Measurements from ENCODE around the gene COBL. TPM values are rescaled to one million over a fixed set of nuclear protein-coding genes. Genes with fewer than 3 reads are reported as not detected.

Gene COBL
- total and polyA plus RNA-seq, 9 of the 15 experiments (the other 6 are each of a cell fraction or from before 2014, with no cell fraction given): 0.01 to 2.4 (median 0.09) TPM; not detected in 3

DNA sequence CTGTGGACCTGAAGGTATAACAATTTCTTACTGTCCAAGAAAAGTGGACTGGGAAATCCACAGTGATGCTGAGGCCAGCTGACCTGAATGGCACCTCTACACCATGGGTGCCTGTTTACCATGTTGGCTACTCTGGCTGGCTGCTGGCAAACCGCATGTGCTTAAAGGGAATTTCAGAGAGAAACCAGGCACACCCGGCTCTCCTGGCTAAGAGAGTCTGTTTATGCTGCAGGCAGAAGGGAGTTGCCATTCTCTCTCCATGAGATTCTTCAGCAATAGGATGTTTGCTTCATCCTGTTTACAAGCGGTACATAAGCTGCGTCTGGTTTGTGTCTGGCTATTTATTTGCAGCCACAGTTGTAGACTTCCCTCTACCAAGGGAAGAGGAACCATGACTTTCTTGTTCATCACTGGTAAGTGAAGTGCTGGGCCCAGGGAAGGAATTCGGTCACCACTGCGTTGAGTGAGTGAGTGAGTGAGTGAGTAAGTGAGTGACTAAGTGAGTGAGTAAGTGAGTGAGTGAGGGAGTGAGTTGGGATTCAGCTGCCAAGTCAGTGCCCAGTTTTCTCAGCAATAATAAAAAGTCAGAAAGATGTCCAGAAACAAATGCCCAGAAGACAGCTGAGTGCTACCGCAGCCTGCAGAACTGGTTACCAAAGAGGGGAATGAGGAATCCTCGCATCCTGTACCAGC lies 90.4 kb downstream of the COBL start (continued):
- TF ChIP-seq HNRNPL (IDR thresholded peaks at IDR 0.05; ENCODE audit: low read depth, low read length) (no peak), ZBTB8A (IDR thresholded peaks at IDR 0.05; ENCODE audit: partially characterized antibody) (no peak)
- TF ChIP-seq, protein P1, sequence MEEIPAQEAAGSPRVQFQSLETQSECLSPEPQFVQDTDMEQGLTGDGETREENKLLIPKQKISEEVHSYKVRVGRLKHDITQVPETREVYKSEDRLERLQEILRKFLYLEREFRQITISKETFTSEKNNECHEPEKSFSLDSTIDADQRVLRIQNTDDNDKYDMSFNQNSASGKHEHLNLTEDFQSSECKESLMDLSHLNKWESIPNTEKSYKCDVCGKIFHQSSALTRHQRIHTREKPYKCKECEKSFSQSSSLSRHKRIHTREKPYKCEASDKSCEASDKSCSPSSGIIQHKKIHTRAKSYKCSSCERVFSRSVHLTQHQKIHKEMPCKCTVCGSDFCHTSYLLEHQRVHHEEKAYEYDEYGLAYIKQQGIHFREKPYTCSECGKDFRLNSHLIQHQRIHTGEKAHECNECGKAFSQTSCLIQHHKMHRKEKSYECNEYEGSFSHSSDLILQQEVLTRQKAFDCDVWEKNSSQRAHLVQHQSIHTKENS (CRISPR knock-in tag; IDR thresholded peaks at IDR 0.05): no peak

DNA sequence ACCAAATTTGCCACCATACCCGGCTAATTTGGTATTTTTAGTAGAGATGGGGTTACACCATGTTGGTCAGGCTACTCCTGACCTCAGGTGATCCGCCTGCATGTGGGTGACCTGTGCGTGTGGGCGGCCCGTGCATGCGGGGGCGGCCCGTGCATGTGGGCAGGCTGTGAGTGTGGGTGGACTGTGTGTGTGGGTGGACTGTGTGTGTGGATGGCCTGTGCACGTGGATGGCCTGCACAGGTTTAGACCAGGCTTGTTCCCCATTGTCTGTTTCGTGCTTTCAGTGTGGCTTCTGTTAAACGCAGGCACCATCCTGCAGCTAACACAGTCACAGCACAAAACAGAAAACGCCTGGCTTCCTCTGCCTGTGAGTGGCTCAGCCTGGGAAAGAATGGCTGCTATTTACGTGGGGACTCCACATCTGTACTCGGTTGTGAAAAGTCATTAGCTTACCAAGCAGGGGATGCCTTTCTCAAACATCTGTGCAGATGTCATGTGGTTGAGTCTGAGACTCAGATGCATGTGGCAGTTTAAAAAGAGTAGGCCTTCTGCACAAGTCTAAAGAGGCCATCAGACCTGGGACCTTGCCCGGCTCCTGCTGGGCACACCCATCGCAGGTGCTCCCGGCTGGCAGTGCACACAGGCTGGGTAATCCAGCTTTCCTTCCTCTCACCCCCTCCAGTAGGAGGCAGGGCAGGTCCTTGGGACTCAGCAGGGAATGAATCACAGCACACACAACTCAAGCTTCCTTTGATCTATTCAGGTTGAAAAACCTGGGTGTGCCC lies 91.6 kb downstream of the COBL start:
- peaks cover 17 to 55% of the 10 kb centered on the region in 2 experiments for H3K27me3 ChIP-seq (ENCODE audit: control insufficient read depth in 2 of 2, insufficient read depth in 2 of 2, low read length in 2 of 2)
- H3K9me3 ChIP-seq (replicated peaks; ENCODE audit: control insufficient read depth, insufficient read depth, low read depth, low read length): no peaks in the 10 kb centered on the region
- intact Hi-C loops (cut with micrococcal nuclease): loop anchor here (10.0 kb wide), 1 partner anchor 140 kb away; no protein-coding TSS in a partner anchor
- DNase-seq (ENCODE audit: extremely low read depth in 1 of 4, low spot score in 3 of 4) (peak in 2 of 4 experiments; percentile 10 to 20), FAIRE-seq (no peak), ATAC-seq (peak; percentile 42; the same call in 1 of the 3 replicates)
- BruUV-seq (replicated peaks): no TSS peak
- H3K4me1 ChIP-seq (replicated peaks in 1 of 2; ENCODE audit: control insufficient read depth in 2 of 2, insufficient read depth in 2 of 2, low read length in 2 of 2): no peaks in the 10 kb centered on the region
- H3K36me3 ChIP-seq (ENCODE audit: control insufficient read depth, insufficient read depth, low read length): no peaks in the 10 kb centered on the region
- H3K4me3 ChIP-seq: no peak overlapping the region
- no peaks in the 10 kb centered on the region for H3K9me1 ChIP-seq (ENCODE audit: control insufficient read depth, insufficient read depth, low read length)
- no peaks in the 10 kb centered on the region; the same call in 1 of the 2 replicates for H4K20me1 ChIP-seq (replicated peaks; ENCODE audit: control insufficient read depth, insufficient read depth, low read length)
- POLR2A ChIA-PET: no interaction called here
- H2AFZ ChIP-seq (ENCODE audit: low read depth, low read length): no peak overlapping the region
- WGBS (ENCODE audit: insufficient coverage, low coverage, missing lambda C conversion rate): 1% methylated on average over 17 of the region's 17 CpGs
- no peaks in the 10 kb centered on the region for H3K79me2 ChIP-seq (ENCODE audit: control insufficient read depth, insufficient read depth, low read length)
- H3K4me2 ChIP-seq (ENCODE audit: insufficient read depth, low read length): no peak overlapping the region
- in situ Hi-C loops (cut with MboI): no loop called here
- H3K27ac ChIP-seq (ENCODE audit: extremely low read depth, low read depth, low read length): no peak overlapping the region
- CTCF ChIA-PET (ENCODE audit: low intra/inter-chr PET ratio): interaction anchor here (0.6 kb wide), 1 partner anchor 123 kb away, joined by 3 read pairs; no protein-coding TSS in a partner anchor
- no peak overlapping the region for H3K9ac ChIP-seq (ENCODE audit: insufficient read depth in 1 of 2, low read depth in 2 of 2, low read length in 2 of 2)
- no peak for TF ChIP-seq SIRT6 (IDR thresholded peaks at IDR 0.05; ENCODE audit: low read depth, low read length)
- peak; percentile 35; the same call in 1 of the 2 replicates for TF ChIP-seq TEAD4 (IDR thresholded peaks at IDR 0.05; ENCODE audit: low read length)
- TF ChIP-seq TEAD4 (CRISPR knock-in tag; IDR thresholded peaks at IDR 0.05; ENCODE audit: borderline replicate concordance): no peak
- TF ChIP-seq, protein P2, sequence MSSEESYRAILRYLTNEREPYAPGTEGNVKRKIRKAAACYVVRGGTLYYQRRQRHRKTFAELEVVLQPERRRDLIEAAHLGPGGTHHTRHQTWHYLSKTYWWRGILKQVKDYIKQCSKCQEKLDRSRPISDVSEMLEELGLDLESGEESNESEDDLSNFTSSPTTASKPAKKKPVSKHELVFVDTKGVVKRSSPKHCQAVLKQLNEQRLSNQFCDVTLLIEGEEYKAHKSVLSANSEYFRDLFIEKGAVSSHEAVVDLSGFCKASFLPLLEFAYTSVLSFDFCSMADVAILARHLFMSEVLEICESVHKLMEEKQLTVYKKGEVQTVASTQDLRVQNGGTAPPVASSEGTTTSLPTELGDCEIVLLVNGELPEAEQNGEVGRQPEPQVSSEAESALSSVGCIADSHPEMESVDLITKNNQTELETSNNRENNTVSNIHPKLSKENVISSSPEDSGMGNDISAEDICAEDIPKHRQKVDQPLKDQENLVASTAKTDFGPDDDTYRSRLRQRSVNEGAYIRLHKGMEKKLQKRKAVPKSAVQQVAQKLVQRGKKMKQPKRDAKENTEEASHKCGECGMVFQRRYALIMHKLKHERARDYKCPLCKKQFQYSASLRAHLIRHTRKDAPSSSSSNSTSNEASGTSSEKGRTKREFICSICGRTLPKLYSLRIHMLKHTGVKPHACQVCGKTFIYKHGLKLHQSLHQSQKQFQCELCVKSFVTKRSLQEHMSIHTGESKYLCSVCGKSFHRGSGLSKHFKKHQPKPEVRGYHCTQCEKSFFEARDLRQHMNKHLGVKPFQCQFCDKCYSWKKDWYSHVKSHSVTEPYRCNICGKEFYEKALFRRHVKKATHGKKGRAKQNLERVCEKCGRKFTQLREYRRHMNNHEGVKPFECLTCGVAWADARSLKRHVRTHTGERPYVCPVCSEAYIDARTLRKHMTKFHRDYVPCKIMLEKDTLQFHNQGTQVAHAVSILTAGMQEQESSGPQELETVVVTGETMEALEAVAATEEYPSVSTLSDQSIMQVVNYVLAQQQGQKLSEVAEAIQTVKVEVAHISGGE (CRISPR knock-in tag; IDR thresholded peaks at IDR 0.05): no peak
- TF ChIP-seq HEY1 (CRISPR knock-in tag; IDR thresholded peaks at IDR 0.05; ENCODE audit: borderline replicate concordance): no peak
- TF ChIP-seq SMAD1 (IDR thresholded peaks at IDR 0.05; ENCODE audit: low read depth, low read length, partially characterized antibody): no peak
- TF ChIP-seq RAD21 (CRISPR knock-in tag; conservative IDR thresholded peaks at IDR 0.05 in 1 of 2, IDR thresholded peaks at IDR 0.05 in 1 of 2): peak in 1 of 2 experiments; percentile 27; a peak in 1 of 4 replicates
